Endothelial cell of umbilical vein (primary cell): ENCODE measurements around the gene DNAH3. TPM values are rescaled to one million over a fixed set of nuclear protein-coding genes. Genes with fewer than 3 reads are reported as not detected.

Experiments
- BruUV-seq: library from RNA; stranded (reverse); fragments of 400-500 nt; replicated peaks from 2 replicates; lab custom pipeline; 2021; lab: Mats Ljungman, UMichigan
- CTCF ChIA-PET: fragments of 300-600, 350-600 bp; sonication (Branson Sonifier 250); formaldehyde crosslinking; loops from one replicate; lab custom pipeline; 2021; ENCODE audit warnings: antibody characterized with exemption, inconsistent platforms; lab: Charles Lee
- POLR2A ChIA-PET: fragments of 300-600, 350-600 bp; sonication (Branson Sonifier 250); formaldehyde crosslinking; loops from one replicate; lab custom pipeline; 2021; ENCODE audit warnings: antibody characterized with exemption, inconsistent platforms; lab: Charles Lee
- DNase-seq: peaks from one replicate; pipeline ENCODE4 v3.0.0-alpha.2; 2011; ENCODE audit warnings: low read depth, low spot score
- FAIRE-seq: peaks from 2 replicates; lab custom pipeline; 2011; peaks lifted over from hg19 to GRCh38; lab: Jason Lieb, UNC
- H2AFZ ChIP-seq: 2 replicates; pipeline ENCODE4 v1.6.0; 2012; ENCODE audit warnings: low read depth, low read length, control low read depth, inconsistent platforms
- H3K27ac ChIP-seq: 2 replicates; pipeline ENCODE4 v1.5.1; 2011; ENCODE audit warnings: low read depth, mild to moderate bottlenecking, control low read depth, low read length, moderate library complexity; ENCODE audit not compliant: insufficient read depth
- H3K27me3 ChIP-seq, 2 experiments: 2 replicates each; pipeline versions ENCODE4 v1.6.0 to v1.6.1; 2011; ENCODE audit warnings: low read length in 2 of 2, mixed read lengths in 1 of 2; ENCODE audit not compliant: control insufficient read depth in 2 of 2, insufficient read depth in 2 of 2
- H3K36me3 ChIP-seq, 2 experiments: 2 replicates in 1 of 2; 3 replicates in 1 of 2; pipeline ENCODE4 v1.5.1; 2011; ENCODE audit warnings: low read length in 2 of 2, mild to moderate bottlenecking in 1 of 2, moderate library complexity in 1 of 2; ENCODE audit not compliant: control insufficient read depth in 2 of 2, insufficient read depth in 2 of 2; ENCODE audit errors: extremely low read depth in 1 of 2
- H3K4me1 ChIP-seq: 3 replicates; pipeline ENCODE4 v1.5.1; 2011; ENCODE audit warnings: mild to moderate bottlenecking, low read length; ENCODE audit not compliant: control insufficient read depth, insufficient read depth; ENCODE audit errors: extremely low read depth
- H3K4me2 ChIP-seq: 2 replicates; pipeline ENCODE4 v1.6.1; 2011; ENCODE audit warnings: low read length, control low read depth, mixed read lengths; ENCODE audit not compliant: insufficient read depth
- H3K4me3 ChIP-seq, 3 experiments: fragments of 200-600 bp in 1 of 3; sonication (generic), shearing (Covaris generic) in 1 of 3; replicated peaks in 1 of 3; 2 replicates each; pipeline ENCODE4 v1.5.1; 2011 to 2016; ENCODE audit warnings: control low read depth in 3 of 3, low read length in 3 of 3, mild to moderate bottlenecking in 2 of 3, inconsistent platforms in 1 of 3, low read depth in 1 of 3, moderate library complexity in 1 of 3; ENCODE audit not compliant: insufficient read depth in 1 of 3
- H3K79me2 ChIP-seq: 2 replicates; pipeline ENCODE4 v1.6.0; 2012; ENCODE audit warnings: low read length, inconsistent platforms; ENCODE audit not compliant: control insufficient read depth, insufficient read depth
- H3K9ac ChIP-seq: replicated peaks from 2 replicates; pipeline ENCODE3; 2011; ENCODE audit warnings: low read length, control low read depth; ENCODE audit not compliant: insufficient read depth; ENCODE audit errors: extremely low read depth
- H3K9me1 ChIP-seq: replicated peaks from 3 replicates; pipeline ENCODE4 v1.6.0; 2011; ENCODE audit warnings: mild to moderate bottlenecking, low read length; ENCODE audit not compliant: control insufficient read depth, insufficient read depth; ENCODE audit errors: extremely low read depth
- H3K9me3 ChIP-seq: replicated peaks from 2 replicates; pipeline ENCODE4 v1.5.1; 2012; ENCODE audit warnings: low read length, inconsistent platforms; ENCODE audit not compliant: control insufficient read depth, insufficient read depth
- H4K20me1 ChIP-seq: replicated peaks from 2 replicates; pipeline ENCODE3; 2011; ENCODE audit warnings: mild to moderate bottlenecking, low read length; ENCODE audit not compliant: control insufficient read depth, insufficient read depth; ENCODE audit errors: extremely low read depth
- EZH2 ChIP-seq: IDR thresholded peaks from 2 replicates; pipeline ENCODE4 v1.6.1; 2012; ENCODE audit warnings: borderline replicate concordance, low read depth, mild to moderate bottlenecking, moderate library complexity, low read length, inconsistent platforms; ENCODE audit not compliant: severe bottlenecking
- FOS ChIP-seq: IDR thresholded peaks from 2 replicates; pipeline ENCODE4 v1.6.1; 2011; ENCODE audit warnings: mild to moderate bottlenecking, low read length, moderate library complexity, borderline replicate concordance; ENCODE audit not compliant: insufficient read depth
- GATA2 ChIP-seq: IDR thresholded peaks from 2 replicates; pipeline ENCODE4 v1.7.0; 2011; ENCODE audit warnings: low read depth, mild to moderate bottlenecking, moderate library complexity, mixed read lengths, low read length; ENCODE audit not compliant: insufficient read length, insufficient read depth
- JUN ChIP-seq: IDR thresholded peaks from 2 replicates; pipeline ENCODE4 v1.6.1; 2011; ENCODE audit warnings: borderline replicate concordance, low read depth; ENCODE audit not compliant: insufficient read length, insufficient read depth
- MYC ChIP-seq: IDR thresholded peaks from one replicate; pipeline ENCODE4 v1.6.1; 2011; ENCODE audit warnings: mild to moderate bottlenecking, low read depth, low read length
- POLR2A ChIP-seq: IDR thresholded peaks from 2 replicates; pipeline ENCODE4 v1.6.1; 2012; ENCODE audit warnings: low read depth, mild to moderate bottlenecking, control low read depth, low read length
- POLR2AphosphoS5 ChIP-seq: IDR thresholded peaks from 2 replicates; pipeline ENCODE4 v1.6.1; 2012; ENCODE audit warnings: low read depth, mild to moderate bottlenecking, control low read depth, low read length, moderate library complexity; ENCODE audit not compliant: insufficient read depth
- dilution Hi-C: fragments of 300-500 bp; cut with MboI; formaldehyde crosslinking; loops from one replicate; pipeline ENCODE4 v1.15.0; 2019; ENCODE audit warnings: low sequenced_read_pairs; ENCODE audit not compliant: extremely low pct_ligation_motif_present
- intact Hi-C: fragments of 100-400 bp; cut with micrococcal nuclease; formaldehyde crosslinking; loops from one replicate; pipeline ENCODE4 v1.10.0; 2022
- polyA plus RNA-seq, 4 experiments: library from polyadenylated mRNA; depleted of rRNA in 3 of 4; stranded (reverse) in 3 of 4; unstranded in 1 of 4; fragments of >200 nt; gene quantifications; 2 replicates each; pipeline versions ENCODE4 v1.2.1 to v1.2.3, GENCODE V29; 2011 to 2012; ENCODE audit warnings: missing spikeins in 1 of 4
- total RNA-seq: library from RNA; stranded (reverse); gene quantifications from 2 replicates; pipeline ENCODE4 v1.2.3, GENCODE V29; 2021
- TF ChIP-seq, protein P1 (sequence below): IDR thresholded peaks from 2 replicates; pipeline ENCODE4 v1.6.1; 2011; ENCODE audit not compliant: insufficient read depth, insufficient read length
- TF ChIP-seq, protein P2 (sequence below), 2 donors: IDR thresholded peaks; 1 replicate in 1 of 2; 2 replicates in 1 of 2; pipeline ENCODE4 v1.5.1; 2011; ENCODE audit warnings: low read length in 2 of 2, mild to moderate bottlenecking in 2 of 2, moderate library complexity in 2 of 2, control low read depth in 1 of 2, inconsistent platforms in 1 of 2, low read depth in 1 of 2; ENCODE audit not compliant: insufficient read depth in 1 of 2; ENCODE audit errors: extremely low read depth in 1 of 2

Gene DNAH3
- total and polyA plus RNA-seq, 2 donors (not counting 3 experiments of a cell fraction or from before 2014, with no cell fraction given): not detected

GRCh38 chr16:20948444-20948843 lies 202.2 kb downstream of the DNAH3 start:
- Histone ChIP-seq H4K20me1 (no peaks in the 10 kb centered on the region), H3K36me3 (no peaks in the 10 kb centered on the region), H3K4me1 (no peaks in the 10 kb centered on the region), H3K9me1 (no peaks in the 10 kb centered on the region), H3K4me2 (no peak overlapping the region), H3K27me3 (no peaks in the 10 kb centered on the region), H3K9me3 (no peaks in the 10 kb centered on the region), H3K79me2 (no peaks in the 10 kb centered on the region), H2AFZ (no peak overlapping the region), H3K9ac (no peak overlapping the region), H3K27ac (no peak overlapping the region), H3K4me3 (no peak overlapping the region)
- intact Hi-C loops: no loop called here
- ChIA-PET CTCF (no interaction called here), POLR2A (no interaction called here)
- no peak for FAIRE-seq
- TF ChIP-seq POLR2AphosphoS5: no peak
- TF ChIP-seq JUN: no peak
- TF ChIP-seq EZH2: no peak
- no peak for TF ChIP-seq POLR2A
- TF ChIP-seq GATA2: no peak
- TF ChIP-seq, protein P1, sequence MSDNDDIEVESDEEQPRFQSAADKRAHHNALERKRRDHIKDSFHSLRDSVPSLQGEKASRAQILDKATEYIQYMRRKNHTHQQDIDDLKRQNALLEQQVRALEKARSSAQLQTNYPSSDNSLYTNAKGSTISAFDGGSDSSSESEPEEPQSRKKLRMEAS: no peak
- no peak for TF ChIP-seq MYC
- TF ChIP-seq, protein P2, sequence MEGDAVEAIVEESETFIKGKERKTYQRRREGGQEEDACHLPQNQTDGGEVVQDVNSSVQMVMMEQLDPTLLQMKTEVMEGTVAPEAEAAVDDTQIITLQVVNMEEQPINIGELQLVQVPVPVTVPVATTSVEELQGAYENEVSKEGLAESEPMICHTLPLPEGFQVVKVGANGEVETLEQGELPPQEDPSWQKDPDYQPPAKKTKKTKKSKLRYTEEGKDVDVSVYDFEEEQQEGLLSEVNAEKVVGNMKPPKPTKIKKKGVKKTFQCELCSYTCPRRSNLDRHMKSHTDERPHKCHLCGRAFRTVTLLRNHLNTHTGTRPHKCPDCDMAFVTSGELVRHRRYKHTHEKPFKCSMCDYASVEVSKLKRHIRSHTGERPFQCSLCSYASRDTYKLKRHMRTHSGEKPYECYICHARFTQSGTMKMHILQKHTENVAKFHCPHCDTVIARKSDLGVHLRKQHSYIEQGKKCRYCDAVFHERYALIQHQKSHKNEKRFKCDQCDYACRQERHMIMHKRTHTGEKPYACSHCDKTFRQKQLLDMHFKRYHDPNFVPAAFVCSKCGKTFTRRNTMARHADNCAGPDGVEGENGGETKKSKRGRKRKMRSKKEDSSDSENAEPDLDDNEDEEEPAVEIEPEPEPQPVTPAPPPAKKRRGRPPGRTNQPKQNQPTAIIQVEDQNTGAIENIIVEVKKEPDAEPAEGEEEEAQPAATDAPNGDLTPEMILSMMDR (IDR thresholded peaks at IDR 0.05; ENCODE audit: extremely low read depth in 1 of 2, insufficient read depth in 1 of 2, low read depth in 1 of 2, low read length in 2 of 2): no peak
- TF ChIP-seq FOS: no peak
- no TSS peak for BruUV-seq
- dilution Hi-C loops: no loop called here
- no peak for DNase-seq
